Effector memory CD4-positive, alpha-beta T cell (primary cell): ENCODE data around the gene VPREB3.

ENCODE experiments used
- DNase-seq, 3 donors: peaks; one replicate each; pipeline ENCODE4 v3.0.0-alpha.2; 2020
- H3K27ac ChIP-seq: 2 replicates; pipeline ENCODE4 v1.7.0; 2013; ENCODE audit warnings: mild to moderate bottlenecking, low read length, moderate library complexity; ENCODE audit not compliant: insufficient read depth, poor library complexity, severe bottlenecking
- H3K27me3 ChIP-seq: replicated peaks from 2 replicates; pipeline ENCODE4 v1.7.0; 2013; ENCODE audit warnings: mild to moderate bottlenecking, low read length; ENCODE audit not compliant: insufficient read depth, control insufficient read depth, poor library complexity, severe bottlenecking
- H3K36me3 ChIP-seq: 2 replicates; pipeline ENCODE4 v1.7.0; 2013; ENCODE audit warnings: mild to moderate bottlenecking, low read length, moderate library complexity; ENCODE audit not compliant: control insufficient read depth, insufficient read depth
- H3K4me1 ChIP-seq: 2 replicates; pipeline ENCODE4 v1.7.0; 2013; ENCODE audit warnings: low read length, mild to moderate bottlenecking; ENCODE audit not compliant: control insufficient read depth, insufficient read depth, poor library complexity, severe bottlenecking
- H3K4me3 ChIP-seq: 2 replicates; pipeline ENCODE4 v1.7.0; 2013; ENCODE audit warnings: low read length, low read depth, mild to moderate bottlenecking; ENCODE audit not compliant: insufficient read depth, poor library complexity, severe bottlenecking
- H3K9me3 ChIP-seq: 2 replicates; pipeline ENCODE4 v1.7.0; 2013; ENCODE audit warnings: mild to moderate bottlenecking, low read length, moderate library complexity; ENCODE audit not compliant: control insufficient read depth

VPREB3 gene

DNA sequence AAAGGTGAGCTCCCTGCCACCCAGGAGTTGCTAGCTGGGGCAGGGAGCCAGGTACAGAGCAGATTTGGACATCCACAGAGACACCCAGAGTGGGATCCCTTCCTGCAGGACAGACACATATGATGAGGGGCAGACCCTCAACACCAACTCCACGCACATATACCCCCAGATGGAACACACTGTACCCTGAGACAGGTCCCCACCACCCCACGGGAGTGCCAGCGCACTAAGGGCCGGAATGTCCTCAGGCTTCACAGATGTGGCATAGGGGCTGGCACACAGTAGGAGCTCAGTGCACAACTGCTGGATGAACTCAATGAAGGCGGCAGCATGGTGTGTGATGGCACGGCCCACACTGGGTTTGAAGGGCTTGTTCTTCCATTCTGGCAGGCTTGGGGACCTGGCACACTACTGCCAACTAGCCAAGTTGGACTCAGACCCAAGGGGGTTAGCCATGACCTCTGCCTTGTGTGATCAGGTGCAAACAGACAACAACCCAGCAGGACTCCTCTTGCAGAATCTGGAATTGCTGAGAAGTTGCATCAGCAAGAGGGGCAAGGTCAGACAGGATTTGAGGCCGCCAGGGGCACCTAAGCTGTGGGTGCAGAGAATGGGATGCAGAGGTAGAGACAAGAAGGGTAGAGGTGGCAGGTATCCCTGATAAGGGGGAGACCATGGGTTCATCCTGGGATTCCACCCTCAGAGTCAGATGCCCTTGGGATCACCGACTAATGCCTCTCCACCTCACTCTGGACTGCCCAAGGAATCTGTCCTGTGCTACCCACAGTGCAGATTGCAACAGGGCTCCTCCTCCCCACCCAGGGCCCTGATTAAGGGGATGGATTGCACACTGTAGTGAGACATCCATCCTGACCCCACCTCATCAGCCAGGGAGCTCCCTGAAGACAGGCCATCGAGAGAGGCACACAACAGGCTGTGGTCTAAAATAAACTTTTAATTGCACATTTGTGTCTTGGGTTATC, 11.0 kb upstream of the VPREB3 start:
- DNase-seq, result no peak
- no peak overlapping the region for H3K4me3 ChIP-seq
- no peaks in the 10 kb centered on the region for H3K36me3 ChIP-seq
- no peaks in the 10 kb centered on the region for H3K9me3 ChIP-seq
- H3K27me3 ChIP-seq, result no peaks in the 10 kb centered on the region
- H3K27ac ChIP-seq, result no peak overlapping the region
- peaks cover 31% of the 10 kb centered on the region for H3K4me1 ChIP-seq

GRCh38 chr22:23763954-23764353, 9.7 kb upstream of the VPREB3 start:
- no peak overlapping the region for H3K4me3 ChIP-seq
- peaks cover 31% of the 10 kb centered on the region for H3K4me1 ChIP-seq
- no peaks in the 10 kb centered on the region for H3K9me3 ChIP-seq
- DNase-seq, result no peak
- H3K27me3 ChIP-seq, result no peaks in the 10 kb centered on the region
- H3K27ac ChIP-seq, result no peak overlapping the region
- no peaks in the 10 kb centered on the region for H3K36me3 ChIP-seq

DNA sequence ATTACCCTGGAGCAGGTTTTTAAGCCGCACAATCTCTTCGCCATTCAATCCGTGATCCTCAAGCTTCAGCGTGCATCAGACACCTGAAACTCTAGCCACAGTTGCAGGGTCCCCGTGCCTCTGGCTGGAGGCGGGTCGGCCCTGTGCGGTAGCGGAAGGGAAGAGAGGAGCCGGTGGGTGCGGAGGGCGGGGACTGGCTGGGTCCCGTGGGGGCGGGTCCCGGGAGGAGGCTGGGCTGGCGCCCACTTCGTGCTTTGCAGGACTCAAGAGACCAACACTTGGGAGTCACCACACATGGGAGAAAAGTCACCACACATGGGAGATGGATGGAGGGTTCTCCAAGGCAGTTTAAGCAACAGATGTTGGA, 9.3 kb upstream of the VPREB3 start:
- Histone ChIP-seq H3K9me3 (no peaks in the 10 kb centered on the region), H3K36me3 (no peaks in the 10 kb centered on the region), H3K27ac (no peak overlapping the region), H3K4me3 (peak overlapping the region; percentile 48), H3K4me1 (peaks cover 31% of the 10 kb centered on the region), H3K27me3 (no peaks in the 10 kb centered on the region)
- DNase-seq, result peak in 2 of 3 donors; percentile 17 to 26

DNA sequence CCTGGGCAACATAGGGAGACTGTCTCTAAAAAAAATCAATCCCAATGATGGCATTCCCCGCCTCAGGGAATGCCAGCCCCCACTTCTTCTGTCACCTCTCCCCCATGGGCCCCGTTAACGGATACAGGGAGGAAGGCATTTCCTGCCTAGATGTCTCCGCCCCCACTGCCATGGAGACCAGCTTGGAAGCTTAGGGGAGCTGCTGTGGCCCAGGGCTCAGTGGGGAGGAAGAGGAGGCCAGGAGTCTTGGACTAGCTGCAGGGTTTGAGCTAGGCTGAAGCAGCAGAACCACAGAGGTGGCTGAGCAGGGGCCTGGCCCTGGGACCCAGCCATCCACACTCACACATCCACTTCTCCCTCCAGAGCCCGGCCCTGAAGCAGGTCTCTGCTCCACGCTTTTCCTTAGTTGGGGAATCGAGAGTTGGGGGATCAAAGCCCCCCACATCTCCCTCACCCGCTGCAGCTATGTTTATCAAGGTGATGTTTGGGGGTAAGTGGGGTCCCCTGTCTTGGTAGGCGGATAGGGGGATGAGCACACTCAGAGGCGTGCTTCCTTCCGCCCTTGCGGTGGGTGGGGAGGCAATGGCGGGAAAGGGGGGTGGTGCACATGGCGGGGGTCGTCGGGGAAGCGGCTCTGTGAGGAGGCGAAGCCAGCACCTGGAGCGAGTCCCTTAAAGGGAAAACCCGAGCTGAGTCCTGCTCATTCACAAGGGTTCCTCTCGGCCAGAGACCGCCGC, 8.8 kb upstream of the VPREB3 start, which contains the start of gene C22orf15:
TSS of gene C22orf15 (plus strand) at position 149 of the 737 bp plus-strand sequence. CDS start at position 466, 317 bp downstream.
- H3K4me1 ChIP-seq, result peaks cover 26% of the 10 kb centered on the region

DNA sequence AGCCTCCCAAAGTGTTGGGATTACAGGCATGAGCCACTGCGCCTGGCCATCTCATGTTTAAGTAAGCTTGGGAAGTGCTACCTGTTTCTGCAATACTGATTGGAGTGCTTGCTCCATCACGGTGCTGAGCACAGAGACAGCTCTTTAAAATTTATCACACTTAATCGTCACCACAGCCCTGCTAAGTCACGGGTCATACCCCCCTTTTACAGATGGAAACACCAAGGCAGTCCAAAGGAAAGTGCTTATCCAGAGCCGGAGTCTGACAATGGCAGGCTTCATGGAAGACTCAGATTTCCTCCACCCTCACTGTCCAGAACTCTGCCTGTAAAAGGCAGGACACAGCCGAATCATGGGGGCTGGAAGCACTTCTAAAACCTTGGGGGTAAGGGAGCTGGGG, 5.8 kb upstream of the VPREB3 start:
- Histone ChIP-seq H3K36me3 (no peaks in the 10 kb centered on the region), H3K4me3 (no peak overlapping the region), H3K27me3 (no peaks in the 10 kb centered on the region), H3K4me1 (peaks cover 15% of the 10 kb centered on the region), H3K9me3 (no peaks in the 10 kb centered on the region), H3K27ac (no peak overlapping the region)
- DNase-seq, result no peak

More for the DNA sequence above, 8.8 kb upstream of the VPREB3 start, which contains the start of gene C22orf15:
- H3K4me3 ChIP-seq, result peak within 1 kb of the TSS; percentile 48
- no peaks in the 10 kb centered on the region for H3K9me3 ChIP-seq
- H3K27ac ChIP-seq, result no peak within 1 kb of the TSS
- no peaks in the 10 kb centered on the region for H3K27me3 ChIP-seq
- DNase-seq, result no peak
- H3K36me3 ChIP-seq, result no peaks in the 10 kb centered on the region

- Histone ChIP-seq H3K27me3 (no peaks in the 10 kb centered on the region), H3K36me3 (no peaks in the 10 kb centered on the region), H3K4me3 (no peak overlapping the region), H3K27ac (no peak overlapping the region), H3K4me1 (peaks cover 15% of the 10 kb centered on the region), H3K9me3 (no peaks in the 10 kb centered on the region)
- no peak for DNase-seq
Measured at GRCh38 chr22:23759566-23759965, 5.3 kb upstream of the VPREB3 start.

DNA sequence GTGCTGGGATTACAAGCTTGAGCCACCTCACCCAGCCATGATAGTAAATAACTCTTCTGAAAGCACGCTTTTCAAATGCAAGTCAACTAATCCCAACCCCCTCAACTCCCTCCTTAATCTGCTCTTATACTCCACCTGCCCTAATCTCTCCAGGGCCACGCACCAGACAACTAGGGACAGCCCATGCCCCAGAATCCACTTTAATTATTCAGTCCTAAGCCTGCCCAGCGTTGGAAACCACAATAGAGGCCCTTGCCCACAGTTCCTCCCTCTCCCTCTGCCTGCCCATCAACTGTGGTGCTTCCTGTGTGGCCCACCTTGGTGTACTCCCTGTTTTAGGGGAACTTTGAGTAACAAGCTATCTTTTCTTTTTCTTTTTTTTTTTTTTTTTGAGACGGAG, 2.7 kb upstream of the VPREB3 start:
- H3K4me3 ChIP-seq, result no peak overlapping the region
- DNase-seq, result no peak
- H3K27me3 ChIP-seq, result no peaks in the 10 kb centered on the region
- no peaks in the 10 kb centered on the region for H3K36me3 ChIP-seq
- no peaks in the 10 kb centered on the region for H3K4me1 ChIP-seq
- H3K27ac ChIP-seq, result no peak overlapping the region
- H3K9me3 ChIP-seq, result no peaks in the 10 kb centered on the region

- DNase-seq, result no peak
Measured at GRCh38 chr22:23755711-23756110, 1.5 kb upstream of the VPREB3 start.

GRCh38 chr22:23754980-23755636, 883 bp upstream of the VPREB3 start:
- H3K4me1 ChIP-seq, result peaks cover 11% of the 10 kb centered on the region
- no peak overlapping the region for H3K27ac ChIP-seq
- H3K9me3 ChIP-seq, result no peaks in the 10 kb centered on the region
- no peaks in the 10 kb centered on the region for H3K36me3 ChIP-seq
- DNase-seq, result no peak
- H3K4me3 ChIP-seq, result no peak overlapping the region
- no peaks in the 10 kb centered on the region for H3K27me3 ChIP-seq

More at GRCh38 chr22:23755711-23756110, 1.5 kb upstream of the VPREB3 start:
- peaks cover 5% of the 10 kb centered on the region for H3K4me1 ChIP-seq
- H3K9me3 ChIP-seq, result no peaks in the 10 kb centered on the region
- no peaks in the 10 kb centered on the region for H3K27me3 ChIP-seq
- no peaks in the 10 kb centered on the region for H3K36me3 ChIP-seq
- no peak overlapping the region for H3K4me3 ChIP-seq
- no peak overlapping the region for H3K27ac ChIP-seq
